ENCODE measurements around the gene PRKCH.

DNA sequence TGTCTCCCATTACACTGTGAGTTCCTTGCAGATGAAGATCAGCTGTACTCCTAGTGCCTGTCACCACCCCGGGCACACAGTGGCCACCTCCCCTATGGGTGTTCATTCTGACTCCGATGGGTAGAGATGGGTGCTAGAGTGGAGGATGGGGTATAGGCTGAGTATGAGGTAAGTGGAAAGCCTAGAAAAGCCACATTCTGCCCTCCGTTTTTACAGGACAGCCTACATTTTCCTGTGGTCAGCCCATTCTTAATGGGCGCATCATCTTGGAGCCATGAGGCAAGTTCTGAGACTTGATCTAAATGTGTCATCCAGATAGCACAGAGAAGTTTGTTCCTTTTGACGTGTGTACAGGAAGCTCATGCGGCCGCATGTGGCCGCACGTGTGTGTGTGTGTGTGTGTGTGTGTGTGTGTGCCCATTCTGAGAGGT, 207.2 kb downstream of the PRKCH start:
- TF ChIP-seq, protein P1, sequence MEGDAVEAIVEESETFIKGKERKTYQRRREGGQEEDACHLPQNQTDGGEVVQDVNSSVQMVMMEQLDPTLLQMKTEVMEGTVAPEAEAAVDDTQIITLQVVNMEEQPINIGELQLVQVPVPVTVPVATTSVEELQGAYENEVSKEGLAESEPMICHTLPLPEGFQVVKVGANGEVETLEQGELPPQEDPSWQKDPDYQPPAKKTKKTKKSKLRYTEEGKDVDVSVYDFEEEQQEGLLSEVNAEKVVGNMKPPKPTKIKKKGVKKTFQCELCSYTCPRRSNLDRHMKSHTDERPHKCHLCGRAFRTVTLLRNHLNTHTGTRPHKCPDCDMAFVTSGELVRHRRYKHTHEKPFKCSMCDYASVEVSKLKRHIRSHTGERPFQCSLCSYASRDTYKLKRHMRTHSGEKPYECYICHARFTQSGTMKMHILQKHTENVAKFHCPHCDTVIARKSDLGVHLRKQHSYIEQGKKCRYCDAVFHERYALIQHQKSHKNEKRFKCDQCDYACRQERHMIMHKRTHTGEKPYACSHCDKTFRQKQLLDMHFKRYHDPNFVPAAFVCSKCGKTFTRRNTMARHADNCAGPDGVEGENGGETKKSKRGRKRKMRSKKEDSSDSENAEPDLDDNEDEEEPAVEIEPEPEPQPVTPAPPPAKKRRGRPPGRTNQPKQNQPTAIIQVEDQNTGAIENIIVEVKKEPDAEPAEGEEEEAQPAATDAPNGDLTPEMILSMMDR (tag by site-specific recombination; IDR thresholded peaks at IDR 0.05), result no peak
- TF ChIP-seq ZNF274 (IDR thresholded peaks at IDR 0.05; ENCODE audit: low read length) (no peak), ZNF274 (tag by site-specific recombination; IDR thresholded peaks at IDR 0.05; ENCODE audit: borderline replicate concordance) (no peak), SCRT2 (tag by site-specific recombination; IDR thresholded peaks at IDR 0.05) (no peak), ZNF121 (tag by site-specific recombination; IDR thresholded peaks at IDR 0.05) (no peak), REPIN1 (tag by site-specific recombination; IDR thresholded peaks at IDR 0.05; ENCODE audit: low read depth) (no peak), ZNF785 (tag by site-specific recombination; IDR thresholded peaks at IDR 0.05) (no peak), ZFP37 (tag by site-specific recombination; IDR thresholded peaks at IDR 0.05) (no peak), ZNF23 (tag by site-specific recombination; IDR thresholded peaks at IDR 0.05; ENCODE audit: borderline replicate concordance) (no peak)
- TF ChIP-seq, protein P2, sequence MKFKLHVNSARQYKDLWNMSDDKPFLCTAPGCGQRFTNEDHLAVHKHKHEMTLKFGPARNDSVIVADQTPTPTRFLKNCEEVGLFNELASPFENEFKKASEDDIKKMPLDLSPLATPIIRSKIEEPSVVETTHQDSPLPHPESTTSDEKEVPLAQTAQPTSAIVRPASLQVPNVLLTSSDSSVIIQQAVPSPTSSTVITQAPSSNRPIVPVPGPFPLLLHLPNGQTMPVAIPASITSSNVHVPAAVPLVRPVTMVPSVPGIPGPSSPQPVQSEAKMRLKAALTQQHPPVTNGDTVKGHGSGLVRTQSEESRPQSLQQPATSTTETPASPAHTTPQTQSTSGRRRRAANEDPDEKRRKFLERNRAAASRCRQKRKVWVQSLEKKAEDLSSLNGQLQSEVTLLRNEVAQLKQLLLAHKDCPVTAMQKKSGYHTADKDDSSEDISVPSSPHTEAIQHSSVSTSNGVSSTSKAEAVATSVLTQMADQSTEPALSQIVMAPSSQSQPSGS (tag by site-specific recombination; IDR thresholded peaks at IDR 0.05; ENCODE audit: low read depth), result no peak
